ENCODE data around the gene NF1.
"Not testable (repeated sequence)": the region's sequence is repeated elsewhere in the genome, so short reads cannot be mapped to it uniquely, and the experiment has no call there.

NF1 gene

DNA sequence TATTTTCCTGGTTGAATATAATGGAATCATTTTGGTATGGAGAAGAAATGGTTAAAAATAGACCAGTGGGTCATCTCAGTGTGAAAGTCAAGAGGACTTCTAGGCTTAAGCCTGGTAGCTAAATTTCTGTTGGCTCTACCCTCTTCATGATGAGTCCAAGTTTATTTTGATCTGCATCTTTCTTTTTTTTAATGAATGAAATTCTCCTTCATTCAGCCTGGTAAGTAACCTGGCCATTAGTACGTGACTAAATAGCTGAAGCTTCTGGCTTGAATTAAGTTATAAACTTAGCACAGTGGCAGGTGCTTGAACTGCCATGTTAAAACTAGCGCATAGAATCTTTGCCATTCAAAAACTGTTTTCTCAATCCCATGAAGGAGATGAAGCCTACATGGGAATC lies 28.0 kb downstream of the NF1 start:
- DNase-seq (ENCODE audit: low read depth in 1 of 2, low spot score in 1 of 2), result no peak

DNA sequence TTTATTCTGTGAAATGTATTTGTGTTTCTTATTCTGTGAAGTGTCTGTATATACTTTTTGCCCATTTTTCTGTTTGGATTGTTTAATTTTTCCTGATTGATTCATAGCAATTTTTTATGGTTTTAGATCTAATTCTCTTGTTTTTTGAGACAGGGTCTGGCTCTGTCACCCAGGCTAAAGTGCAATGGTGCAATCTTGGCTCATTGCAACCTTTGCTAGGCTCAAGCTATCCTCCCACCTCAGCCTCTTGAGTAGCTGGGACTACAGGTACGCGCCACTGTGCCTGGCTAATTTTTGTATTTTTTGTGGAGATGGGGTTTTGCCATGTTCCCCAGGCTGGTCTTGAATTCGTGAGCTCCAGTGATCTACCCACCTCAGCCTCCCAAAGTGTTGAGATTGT lies 31.5 kb downstream of the NF1 start:
- DNase-seq (ENCODE audit: low read depth in 1 of 2, low spot score in 1 of 2), result no peak

DNA sequence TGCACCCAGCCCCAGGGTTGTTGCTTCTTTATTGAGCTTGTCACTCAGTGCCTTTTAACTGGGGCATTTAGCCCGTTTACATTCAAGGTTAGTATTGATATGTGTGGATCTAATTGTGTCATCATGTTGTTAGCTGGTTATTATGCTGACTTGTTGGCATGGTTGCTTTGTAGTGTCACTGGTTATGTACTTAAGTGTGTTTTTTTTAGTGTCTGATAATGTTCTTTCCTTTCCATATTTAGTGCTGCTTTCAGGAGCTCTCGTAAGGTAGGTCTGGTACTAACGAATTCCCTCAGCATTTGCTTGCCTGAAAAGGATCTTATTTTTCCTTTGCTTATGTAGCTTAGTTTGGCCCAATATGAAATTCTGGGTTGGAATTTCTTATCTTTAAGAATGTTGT lies 33.5 kb downstream of the NF1 start:
- no peak for DNase-seq (ENCODE audit: low read depth in 1 of 2, low spot score in 1 of 2)

DNA sequence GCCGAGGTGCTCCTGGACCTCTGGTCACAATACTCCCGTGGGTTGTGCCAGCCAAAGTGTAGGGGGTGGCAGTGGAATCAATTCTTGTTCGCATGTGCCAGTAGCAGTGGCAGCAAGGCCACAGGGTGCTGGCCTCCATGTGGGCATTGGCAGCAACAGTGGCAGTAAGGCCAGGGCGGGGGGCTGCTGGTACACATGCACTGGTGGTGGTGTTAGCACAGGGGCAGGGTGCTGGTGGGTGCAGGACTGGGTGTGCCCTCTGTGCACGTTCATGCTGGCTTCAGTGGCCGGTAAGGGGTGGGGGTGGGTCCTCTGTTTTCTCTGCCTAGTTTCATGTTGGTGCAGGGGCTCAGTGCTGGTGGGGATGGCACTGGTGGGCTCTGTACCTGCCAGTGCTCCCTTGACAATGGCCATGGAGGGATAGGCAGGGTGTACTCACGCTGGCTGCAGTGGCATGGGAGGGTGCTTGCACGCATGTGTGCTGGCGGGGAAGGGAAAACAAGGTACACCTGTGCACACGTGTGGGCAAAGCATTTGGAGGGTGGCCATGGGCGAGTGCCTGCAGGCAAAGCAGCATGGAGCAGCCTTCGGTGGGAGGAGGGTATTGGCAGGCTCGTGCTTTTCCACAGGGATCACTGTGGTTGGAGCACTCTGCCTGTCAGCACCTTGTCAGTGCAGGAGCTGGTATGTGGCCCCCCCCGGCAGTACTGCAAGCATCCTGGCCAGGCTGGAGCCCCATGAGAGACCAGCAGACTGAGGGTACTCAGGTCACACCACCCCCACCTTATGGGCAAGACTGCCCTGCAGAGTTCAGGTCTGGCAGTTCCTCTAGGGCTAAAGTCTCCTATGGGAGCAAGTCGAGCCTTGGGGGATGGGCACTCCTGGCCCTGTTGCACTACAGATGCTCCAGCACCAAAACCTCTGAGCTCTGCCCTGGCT lies 35.8 kb downstream of the NF1 start:
- no peak for DNase-seq (ENCODE audit: low read depth in 1 of 2, low spot score in 1 of 2)

DNA sequence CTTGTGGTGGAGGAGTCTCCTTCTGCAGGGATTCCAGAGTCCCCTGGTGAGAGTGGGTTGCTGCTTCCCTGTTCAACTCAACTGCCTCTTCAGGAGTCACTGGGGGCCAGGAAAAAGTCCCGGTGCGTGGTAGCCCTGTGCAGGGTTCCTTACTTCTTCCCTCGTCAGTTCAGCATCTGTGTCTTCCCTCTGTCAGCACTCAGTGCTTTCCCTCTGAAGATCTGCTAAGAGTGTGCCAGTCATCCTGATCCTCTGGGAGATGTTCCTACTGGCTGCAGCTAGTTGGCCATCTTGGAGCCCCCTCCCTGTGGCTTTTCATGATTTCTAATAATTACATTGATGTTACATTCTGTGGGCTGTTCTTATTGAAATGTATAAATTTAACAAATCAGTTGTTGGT lies 36.5 kb downstream of the NF1 start:
- DNase-seq (ENCODE audit: low read depth in 1 of 2, low spot score in 1 of 2), result no peak

DNA sequence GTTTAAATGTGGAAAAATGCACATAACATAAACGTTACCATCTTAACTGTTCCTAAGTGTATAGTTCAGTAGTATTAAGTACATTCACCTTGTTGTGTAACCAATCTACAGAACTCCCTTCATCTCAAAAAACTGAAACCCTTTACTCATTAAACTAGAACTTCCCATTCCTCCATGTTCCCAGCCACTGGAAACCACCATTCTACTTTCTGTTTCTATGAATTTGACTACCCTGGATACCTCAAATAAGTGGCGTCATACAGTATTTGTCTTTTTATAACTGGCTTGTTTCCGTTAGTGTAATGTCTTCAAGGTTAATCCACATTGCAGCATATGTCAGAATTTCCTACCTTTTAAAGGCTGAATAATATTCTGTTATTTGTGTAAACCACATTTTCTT lies 38.2 kb downstream of the NF1 start:
- no peak for DNase-seq (ENCODE audit: low read depth in 1 of 2, low spot score in 1 of 2)

DNA sequence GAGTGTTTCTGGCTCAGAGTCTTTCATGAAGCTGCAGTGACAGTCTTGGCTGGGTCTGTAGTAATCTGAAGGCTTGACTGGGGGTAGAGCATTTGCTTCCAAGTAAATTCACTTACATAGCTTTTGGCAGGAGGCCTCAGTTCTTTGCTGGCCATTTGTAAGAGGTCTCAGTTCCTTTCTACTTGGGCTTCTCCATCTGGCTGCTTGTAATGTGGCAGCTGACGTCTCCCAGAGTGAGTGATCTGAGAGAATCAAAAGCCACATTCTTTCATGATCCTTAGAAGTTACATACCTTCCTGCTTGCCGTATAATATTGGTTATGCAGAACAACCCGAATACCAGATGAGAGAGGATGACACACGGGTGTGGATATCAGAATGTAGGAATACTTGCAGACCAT lies 39.8 kb downstream of the NF1 start:
- no peak for DNase-seq (ENCODE audit: low read depth in 1 of 2, low spot score in 1 of 2)

DNA sequence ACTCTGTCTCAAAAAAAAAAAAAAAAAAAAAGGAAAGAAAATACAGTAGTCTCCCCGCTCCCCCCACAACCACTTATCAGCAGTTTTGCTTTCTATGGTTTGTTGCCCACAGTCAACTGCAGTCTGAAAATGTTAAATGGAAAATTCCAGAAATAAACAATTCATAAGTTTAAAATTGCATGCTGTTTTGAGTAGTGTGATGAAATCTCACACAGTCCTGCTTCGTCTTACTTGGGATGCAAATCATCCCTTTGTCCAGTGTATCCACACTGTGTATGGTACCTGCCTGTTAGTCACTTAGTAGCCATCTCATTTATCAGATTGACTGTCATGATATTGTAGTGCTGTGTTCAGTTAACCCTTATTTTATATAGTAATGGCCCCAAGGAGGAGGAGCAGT lies 41.5 kb downstream of the NF1 start:
- no peak for DNase-seq (ENCODE audit: low read depth in 1 of 2, low spot score in 1 of 2)

DNA sequence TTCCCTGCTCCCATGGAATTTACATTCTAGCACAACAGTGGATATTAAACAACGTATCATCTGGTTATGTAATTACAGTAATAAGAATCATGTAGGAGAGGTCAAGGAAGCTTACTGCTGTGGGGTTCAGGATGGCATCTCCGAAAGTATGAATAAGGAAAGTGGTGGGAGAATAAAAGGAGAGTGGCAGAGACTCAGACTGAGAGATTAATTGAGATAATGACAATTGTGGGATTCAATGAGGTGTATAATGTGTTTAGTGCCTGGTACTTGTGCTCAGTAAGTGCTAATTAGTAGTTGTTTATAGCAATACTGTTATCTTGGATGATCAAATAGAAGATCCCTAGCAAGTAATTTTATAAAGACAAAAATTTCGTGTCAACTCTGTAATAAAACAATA lies 45.3 kb downstream of the NF1 start:
- no peak for DNase-seq (ENCODE audit: low read depth in 1 of 2, low spot score in 1 of 2)

DNA sequence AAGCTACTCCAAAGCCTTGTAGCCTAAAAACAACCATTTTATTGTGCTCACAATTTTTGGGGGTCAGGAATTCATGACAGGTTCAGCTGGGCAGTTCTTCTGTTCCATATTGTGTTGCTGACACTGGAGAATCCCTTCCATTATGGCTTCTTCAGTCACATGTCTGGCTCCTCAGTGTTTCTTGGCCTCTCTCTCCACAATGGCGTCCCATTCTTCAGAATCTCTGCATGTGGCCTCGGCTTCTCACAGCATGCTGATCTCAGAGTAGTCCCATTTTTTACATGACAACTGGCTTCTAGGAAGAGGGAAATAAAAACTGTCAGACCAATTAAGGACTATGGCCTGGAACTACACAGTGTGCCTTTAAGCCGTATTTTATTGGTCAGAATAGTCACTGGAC lies 49.7 kb downstream of the NF1 start:
- no peak for DNase-seq (ENCODE audit: low read depth in 1 of 2, low spot score in 1 of 2)

DNA sequence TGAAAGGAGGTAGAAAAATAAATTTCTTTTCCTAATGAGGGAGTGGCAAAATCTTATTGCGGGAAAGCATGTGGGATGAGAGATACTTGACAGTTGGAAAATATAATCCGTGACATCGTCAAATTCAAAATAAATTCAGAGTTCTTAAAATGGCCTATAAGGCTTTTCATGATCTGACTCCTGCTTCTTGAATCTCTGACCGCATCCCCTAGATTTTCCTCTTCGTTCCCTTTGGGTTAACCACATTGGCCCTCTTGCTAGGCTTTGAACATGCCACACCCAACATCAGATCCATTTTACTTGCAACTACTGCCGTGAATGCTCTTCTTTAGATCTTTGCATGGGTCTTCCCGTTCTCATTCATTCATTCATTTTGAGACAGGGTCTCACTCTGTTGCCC lies 50.1 kb downstream of the NF1 start:
- DNase-seq (ENCODE audit: low read depth in 1 of 2, low spot score in 1 of 2), result no peak

DNA sequence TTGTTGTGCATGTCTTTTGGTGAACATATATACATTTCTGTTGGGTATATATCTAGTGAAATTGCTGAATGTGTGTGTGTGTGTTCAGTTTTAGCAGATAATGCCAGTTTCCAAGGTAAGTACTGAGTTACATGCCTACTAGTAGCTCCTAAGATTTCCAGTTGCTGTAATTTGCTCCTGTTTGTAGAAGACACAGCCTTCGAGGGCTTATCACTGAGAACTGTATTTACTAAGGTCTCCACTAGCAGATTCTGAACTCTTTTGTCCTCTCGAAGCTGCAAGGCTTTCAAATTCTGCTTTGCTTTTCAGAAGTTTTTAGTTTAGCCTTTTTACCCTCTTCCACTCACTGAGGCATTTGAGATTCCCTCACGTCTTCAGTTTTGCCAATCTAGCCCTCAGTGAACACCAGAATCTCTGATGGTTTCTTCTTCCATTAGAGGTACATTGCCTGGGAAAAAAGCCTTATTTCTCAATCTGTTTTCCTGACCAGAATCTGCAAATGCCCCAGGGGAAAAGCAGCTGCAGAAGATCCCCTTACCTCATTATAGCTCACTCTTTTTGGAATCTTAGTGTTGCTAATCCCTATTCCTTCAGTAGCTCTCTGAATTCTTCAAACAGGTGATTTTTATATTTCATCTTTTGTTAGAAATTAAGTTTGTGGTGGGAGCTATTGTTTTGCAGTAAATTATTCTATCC lies 52.9 kb downstream of the NF1 start:
- DNase-seq (ENCODE audit: low read depth in 1 of 2, low spot score in 1 of 2), result no peak

DNA sequence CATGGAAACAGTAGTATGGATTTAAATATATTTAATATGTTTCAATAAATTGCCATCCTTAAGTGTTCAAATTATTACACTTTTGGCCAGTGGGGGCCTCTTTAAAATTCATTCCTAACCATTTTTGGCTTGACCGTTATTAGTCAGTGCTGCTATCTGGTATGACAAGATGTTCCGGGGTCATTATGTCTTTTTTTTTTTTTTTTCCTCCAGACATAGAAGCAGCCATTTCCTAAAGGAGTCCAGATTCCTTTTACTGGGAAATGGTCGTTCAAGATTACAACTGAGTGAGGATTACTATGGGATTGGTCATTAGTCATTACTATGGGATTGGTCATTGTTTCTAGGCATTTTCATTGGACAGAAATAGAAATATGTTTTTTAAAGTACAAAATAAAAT lies 53.4 kb downstream of the NF1 start:
- no peak for DNase-seq (ENCODE audit: low read depth in 1 of 2, low spot score in 1 of 2)

DNA sequence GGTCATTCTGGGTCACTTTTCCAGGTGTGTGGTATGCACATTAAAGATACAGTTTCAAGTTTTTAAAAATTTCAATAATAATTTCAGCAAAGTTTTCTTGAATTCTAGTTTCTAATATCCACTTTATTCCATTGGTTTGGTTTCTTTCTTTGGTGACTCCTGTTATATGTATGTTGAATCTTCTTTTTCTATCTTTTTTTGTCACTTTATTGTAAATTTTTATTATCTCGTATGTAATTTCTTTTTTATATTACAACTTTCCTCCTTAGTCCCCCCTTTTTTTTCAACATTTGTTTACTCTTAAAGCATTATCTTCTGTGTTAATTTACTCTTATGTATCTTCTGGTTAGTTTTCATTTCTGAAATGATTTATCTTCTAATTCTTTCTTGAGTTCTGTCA lies 57.5 kb downstream of the NF1 start:
- DNase-seq (ENCODE audit: low read depth in 1 of 2, low spot score in 1 of 2), result no peak

DNA sequence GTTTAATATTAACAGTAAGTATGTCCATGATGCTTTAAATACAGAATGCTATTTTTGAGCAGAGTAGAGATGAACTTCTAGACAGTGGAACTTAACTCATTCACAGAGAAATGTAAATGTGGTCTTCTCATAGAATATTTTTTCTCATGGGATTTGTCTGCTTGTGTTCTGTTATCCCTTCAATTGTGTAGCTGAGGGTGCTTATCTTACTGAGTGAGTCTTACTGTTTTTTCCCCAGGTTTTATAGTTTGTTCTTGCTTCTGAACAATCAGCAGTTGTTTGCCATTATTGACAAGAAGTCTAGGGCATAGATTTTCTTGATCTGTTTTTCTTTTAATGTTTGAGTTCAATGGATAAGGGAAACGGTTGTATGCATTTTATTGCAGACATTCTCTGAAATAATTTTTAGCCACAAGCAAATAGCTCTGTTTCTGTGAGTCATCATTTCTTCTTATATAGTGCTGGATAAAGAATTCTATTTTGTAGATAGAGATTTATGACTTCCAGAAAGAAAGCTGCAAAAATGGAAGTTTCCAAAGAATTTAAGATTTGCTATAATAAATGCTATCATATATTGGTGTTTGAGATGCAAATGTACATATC lies 60.5 kb downstream of the NF1 start:
- DNase-seq (ENCODE audit: low read depth in 1 of 2, low spot score in 1 of 2), result no peak

DNA sequence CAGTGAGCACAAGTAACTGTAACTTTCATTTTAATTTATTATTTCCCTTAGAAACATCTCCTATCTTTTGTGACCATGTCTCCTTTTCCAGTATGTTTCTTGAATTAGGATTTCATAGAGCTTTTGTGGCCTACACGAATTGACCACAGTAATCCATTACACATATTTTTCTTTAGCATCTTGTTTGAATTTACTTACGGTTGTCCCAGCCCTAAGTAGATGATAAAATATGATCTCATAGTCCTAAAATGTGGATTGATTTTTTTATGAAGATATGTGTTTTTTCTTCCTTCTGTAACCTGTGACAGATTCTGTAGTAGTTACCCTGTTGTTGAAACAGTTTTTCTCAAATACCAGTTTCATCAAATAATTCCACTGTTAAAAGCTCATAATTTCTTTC lies 61.5 kb downstream of the NF1 start:
- DNase-seq (ENCODE audit: low read depth in 1 of 2, low spot score in 1 of 2), result no peak

DNA sequence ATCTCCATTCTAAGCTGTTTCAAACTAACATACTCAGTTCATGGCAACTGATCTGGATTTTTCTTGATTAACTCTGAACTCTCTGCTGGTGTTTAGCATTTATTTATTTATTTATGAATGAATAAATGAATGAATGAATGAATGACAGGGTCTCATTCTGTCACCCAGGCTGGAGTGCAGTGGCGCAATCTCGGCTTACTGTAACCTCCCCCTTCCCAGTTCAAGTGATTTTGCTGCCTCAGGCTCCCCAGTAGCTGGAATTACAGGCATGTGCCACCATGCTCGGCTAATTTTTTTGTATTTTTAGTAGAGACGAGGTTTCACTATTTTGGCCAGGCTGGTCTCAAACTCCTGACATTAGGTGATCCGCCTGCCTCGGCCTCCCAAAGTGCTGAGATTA lies 62.1 kb downstream of the NF1 start:
- DNase-seq (ENCODE audit: low read depth in 1 of 2, low spot score in 1 of 2), result not testable (repeated sequence)

DNA sequence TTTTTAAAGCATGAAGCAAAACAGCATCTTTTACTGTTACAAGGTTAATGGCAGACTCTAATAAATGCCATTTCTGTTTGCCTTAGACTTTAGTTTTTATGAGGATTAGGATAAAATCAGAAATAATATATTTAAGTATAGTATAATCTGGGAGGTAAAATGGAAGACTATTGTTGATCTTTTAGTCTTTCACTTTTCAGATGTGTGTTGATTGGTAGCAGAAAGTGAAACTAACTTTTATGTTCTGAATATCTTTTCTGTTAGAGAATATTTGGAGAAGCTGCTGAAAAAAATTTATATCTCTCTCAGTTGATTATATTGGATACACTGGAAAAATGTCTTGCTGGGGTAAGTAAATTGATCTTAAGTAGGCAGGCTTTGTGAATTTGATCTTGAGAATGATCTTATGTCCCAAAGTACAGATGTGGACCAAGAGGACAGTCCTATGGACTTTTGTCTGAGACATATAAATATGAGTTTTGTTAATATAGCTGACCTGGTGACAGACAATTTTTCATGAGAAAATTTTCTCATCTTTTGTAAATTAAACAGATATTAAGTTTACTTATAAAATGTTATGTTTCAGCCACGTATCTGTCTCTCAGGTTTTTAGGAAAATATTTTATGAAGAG lies 64.1 kb downstream of the NF1 start:
- no peak for DNase-seq (ENCODE audit: low read depth in 1 of 2, low spot score in 1 of 2)

DNA sequence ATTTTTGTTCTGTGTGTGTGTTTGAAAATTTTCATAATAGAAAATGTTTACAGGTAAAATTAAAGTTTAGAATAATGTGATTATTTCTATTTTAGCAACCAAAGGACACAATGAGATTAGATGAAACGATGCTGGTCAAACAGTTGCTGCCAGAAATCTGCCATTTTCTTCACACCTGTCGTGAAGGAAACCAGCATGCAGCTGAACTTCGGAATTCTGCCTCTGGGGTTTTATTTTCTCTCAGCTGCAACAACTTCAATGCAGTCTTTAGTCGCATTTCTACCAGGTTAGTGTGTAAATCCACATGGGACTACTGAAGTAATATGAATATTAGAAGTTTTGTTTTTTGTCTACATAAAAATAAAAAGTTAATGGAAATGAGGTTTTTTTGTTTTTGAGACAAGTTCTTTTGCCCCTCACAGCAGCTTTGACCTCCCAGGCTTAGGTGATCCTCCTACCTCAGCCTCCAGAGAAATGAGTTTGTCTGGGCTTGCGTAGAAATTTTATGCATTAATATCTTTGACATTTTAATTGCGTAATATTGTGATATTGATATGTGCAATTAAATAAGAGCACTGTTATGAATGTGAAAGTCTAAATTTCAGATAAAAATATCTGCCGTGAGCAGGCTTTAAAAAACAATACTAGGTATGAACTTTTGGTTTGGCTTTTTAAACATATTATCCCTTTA lies 68.5 kb downstream of the NF1 start:
- no peak for DNase-seq (ENCODE audit: low read depth in 1 of 2, low spot score in 1 of 2)

DNA sequence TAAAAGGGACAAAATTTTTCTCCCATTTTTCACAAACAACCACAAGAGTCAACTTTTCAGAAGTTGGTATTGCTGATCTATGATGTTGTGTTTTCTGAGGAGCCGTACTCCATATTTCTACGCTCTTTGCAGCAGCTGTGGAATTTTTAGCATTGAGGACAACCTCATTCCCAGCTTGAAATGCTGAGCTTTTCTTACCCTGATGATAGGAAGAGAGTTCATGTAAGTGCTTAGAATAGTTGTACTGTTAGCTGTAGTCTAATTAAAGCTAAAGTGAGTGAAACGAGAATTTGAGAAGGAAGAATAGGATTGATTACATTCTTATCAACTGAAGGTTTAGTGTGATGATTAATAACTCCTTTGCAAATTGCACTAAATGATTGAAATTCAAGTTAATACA lies 72.3 kb downstream of the NF1 start:
- DNase-seq (ENCODE audit: low read depth in 1 of 2, low spot score in 1 of 2), result no peak

DNA sequence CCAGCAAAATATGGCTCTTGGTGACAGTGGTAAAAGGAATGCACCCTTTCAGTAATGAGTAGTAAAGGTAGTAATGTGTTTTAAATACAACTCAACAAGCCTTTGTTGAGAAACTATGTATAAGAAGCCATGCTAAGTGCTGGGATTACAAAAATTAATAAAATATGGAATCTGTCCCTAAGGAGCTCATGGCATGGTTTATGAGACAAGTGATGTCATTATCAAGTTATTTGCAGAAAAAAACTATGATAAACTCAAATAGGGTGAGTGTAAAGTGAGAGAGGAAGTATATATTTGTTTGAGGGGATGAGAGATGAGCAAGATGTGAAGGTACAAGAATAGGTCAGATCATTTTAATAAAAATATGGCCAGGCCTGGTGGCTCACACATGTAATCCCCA lies 76.9 kb downstream of the NF1 start:
- DNase-seq (ENCODE audit: low read depth in 1 of 2, low spot score in 1 of 2), result no peak
